Iris pigment epithelial cell (primary cell): ENCODE results near the gene TPSG1.
"Not testable (repeated sequence)": the region's sequence is repeated elsewhere in the genome, so short reads cannot be mapped to it uniquely, and the experiment has no call there.

Source experiments
- DNase-seq: peaks from one replicate; pipeline ENCODE4 v3.0.0-alpha.2; 2011; ENCODE audit warnings: low read depth

TPSG1 gene

DNA sequence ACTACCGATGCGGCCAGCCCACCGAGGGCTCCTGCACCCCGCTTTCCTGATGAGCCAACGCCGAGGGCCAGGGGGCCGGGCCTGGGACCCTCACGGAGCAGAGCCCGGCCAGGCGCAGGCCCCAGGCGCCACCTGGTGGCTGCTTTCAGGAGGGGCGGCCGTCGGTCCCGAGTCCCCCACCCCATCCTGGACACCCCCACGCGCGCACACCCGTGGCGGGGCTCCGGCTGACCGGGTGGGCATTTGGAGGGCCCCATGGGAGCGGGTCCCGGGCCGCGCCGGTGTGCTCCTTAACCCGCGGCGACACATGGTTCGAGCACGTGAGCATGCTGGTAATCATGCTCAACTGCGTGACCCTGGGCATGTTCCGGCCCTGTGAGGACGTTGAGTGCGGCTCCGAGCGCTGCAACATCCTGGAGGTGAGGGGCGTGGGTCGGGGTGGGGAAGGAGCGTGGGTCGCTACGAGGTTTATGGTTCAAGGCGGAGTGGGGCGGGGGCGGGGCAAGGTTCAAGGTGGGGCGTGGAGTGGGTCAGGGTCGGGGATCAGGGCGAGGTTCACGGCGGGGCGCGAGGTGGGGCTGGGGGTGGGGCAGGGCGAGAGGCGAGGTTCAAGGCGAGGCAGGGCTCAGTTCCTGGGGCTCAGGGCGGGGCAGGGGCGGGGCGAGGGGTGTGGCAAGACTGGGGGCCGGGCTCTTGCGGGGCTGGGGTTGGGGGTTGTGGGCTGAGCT, 30.2 kb downstream of the TPSG1 start:
- DNase-seq = no peak

DNA sequence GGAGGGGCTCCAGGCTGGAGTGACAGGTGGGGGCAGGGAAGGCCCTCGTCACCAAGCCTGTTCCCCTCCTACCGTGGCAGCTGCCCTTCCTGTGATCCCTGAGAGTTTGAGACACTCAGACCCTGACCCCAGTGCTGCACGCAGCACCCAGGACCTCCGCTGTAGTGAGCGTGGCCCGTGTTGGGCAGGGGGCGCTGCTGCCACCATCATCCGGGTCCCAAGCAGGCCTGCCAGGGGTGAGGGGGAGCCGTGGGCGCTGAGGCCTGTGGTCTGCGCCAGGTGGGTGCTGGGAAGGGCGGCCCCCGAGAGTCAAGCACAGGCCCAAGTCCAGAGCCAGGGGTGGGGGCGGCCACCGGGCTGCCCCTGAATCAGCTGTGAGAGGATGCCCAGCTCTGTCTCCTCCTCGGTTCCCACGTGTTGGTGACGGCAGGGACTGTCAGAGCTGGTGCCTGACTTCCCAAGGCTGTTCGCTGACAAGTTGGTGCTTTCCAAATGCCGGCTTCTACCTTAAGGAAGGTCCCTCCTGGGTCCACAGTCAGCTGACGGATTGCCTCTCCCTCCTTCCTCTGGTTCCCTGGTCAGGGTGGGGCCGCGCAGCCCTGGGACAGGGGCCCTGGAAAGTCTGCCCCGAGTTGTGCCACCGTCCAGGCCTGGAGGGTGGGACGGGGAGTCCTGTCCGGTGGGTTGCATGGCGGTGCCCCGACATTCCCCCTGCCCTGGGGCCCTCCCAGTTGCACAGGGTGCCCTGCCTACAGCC, 31.1 kb downstream of the TPSG1 start:
- no peak for DNase-seq

DNA sequence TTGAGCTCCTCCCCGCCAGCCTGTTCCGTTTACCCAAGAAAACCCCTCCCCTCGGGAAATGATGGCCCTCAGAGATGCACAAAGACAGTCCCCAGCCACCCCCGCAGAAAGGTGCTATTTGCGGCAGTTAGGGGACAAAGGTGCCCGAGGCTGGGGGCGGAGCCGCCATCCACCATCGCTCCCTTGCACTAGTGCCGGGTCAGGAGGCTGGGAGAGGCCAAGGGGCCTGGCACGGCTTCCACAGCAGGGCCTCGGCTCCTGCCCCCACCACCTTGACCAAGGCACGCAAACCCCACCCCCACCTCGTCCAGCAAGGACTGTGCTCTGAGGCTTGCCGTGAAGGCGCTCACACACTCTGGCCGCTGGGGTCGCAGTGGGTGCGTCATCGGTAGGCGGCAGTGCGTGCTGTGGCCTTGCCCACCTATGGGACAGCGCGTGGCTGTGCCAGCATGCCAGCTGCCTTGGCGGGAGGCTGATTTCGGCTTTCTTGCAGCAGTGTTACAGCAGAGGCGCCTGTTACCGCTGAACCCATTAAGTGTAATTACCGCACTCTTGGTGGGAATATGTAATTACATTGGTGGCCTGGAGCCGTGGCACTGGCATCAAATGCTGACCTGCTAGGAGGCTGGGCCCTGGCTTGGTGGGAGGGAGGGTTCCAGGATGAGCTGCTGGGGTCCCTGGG, 31.8 kb downstream of the TPSG1 start:
- no peak for DNase-seq

DNA sequence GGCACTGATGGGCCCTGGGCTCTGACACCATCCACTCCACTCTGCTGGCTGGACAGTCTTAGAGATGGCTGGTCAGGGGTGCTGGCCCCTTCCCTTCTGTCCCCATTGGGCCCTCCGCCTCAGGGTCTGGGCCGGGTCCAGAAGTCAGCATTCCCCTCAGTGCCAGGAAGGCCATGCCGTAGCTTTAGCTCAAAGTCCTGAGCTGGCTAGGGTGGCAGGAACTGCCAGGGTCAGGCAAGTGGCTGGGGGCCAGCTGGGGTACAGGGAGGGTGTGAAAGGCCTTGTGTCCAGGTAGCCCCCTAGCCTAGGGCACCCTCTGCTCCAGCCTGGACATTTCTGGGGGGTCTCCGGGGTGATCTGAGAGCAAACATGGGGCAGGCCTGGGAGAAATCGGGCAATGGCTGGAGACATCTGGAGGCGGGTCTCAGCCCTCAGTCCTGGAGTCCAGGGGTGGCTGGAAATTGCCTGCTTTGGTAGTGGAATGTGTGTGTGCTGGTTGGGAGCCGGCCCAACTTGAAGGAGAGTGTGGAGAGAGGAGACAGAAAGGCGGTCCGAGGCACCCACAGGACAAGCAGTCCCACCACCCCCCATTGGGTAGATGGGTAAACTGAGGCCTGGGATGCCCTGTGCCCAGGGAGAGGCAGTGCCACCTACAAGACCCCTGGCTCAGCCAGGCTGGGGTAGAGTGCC, 32.5 kb downstream of the TPSG1 start:
- DNase-seq = no peak

DNA sequence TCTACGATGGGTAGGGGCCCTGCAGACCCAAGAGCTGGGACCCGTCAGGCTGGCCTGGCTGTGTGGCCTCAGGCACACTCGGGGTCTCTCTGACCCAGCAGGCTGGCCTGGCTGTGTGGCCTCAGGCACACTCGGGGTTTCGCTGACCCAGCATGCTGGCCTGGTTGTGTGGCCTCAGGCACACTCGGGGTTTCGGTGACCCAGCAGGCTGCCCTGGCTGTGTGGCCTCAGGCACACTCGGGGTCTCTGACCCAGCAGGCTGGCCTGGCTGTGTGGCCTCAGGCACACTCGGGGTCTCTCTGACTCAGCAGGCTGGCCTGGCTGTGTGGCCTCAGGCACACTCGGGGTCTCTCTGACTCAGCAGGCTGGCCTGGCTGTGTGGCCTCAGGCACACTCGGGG, 34.3 kb downstream of the TPSG1 start:
- not testable (repeated sequence) for DNase-seq

DNA sequence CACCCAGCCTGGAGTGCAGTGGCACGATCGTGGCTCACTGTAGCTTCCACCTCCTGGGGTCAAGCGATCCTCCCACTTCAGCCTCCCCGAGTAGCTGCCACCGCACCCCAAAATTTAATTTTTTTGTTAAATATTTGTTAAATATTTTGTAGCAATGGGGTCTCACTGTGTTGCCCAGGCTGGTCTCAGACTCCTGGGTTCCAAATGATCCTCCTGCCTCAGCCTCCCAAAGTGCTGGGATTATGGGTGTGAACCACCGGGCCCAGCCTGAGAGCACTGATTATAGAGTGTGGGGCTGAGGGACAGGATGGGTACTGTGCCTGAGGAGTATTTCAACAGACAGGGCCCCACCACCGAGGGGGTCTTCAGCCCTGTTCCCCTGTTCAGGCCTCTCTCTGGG, 35.6 kb downstream of the TPSG1 start:
- DNase-seq = no peak

DNA sequence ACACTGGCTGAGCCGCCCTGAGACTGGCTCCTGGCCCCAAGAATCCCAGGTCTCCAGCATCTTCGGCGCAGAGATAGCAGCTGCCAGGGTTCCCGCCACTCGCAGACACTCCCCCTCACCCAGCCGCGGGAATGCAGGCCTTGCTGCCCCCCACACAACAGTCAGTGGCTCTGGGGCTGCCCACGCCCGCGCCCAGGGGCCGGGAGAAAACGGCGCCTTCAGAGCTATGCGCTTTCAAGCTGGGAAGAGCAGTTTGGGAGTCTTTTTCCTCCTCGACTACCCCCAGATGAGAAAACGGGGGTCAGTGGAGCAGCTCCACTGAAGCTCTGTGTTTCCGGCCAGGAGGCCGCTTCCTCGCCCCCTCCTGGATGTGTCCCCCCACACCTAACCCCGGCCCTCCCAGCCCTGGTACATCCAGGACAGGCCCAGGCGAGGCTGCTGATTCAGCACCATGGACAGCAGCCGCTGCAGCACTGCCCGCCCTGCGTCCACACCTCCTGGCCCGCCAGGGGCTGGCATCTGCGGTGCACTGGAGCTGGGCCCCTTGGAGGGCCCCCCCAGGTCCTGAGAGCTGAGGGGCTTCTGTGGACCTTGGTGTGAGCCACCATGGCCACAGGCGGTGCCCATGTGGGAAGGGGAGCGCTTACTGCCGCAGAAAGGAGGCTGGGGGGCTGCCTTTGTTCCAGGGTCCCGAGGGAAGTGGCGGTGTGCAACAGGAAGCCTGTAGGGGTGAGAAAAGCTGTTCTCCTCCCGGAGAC, 36.5 kb downstream of the TPSG1 start:
- DNase-seq = peak; percentile 31

DNA sequence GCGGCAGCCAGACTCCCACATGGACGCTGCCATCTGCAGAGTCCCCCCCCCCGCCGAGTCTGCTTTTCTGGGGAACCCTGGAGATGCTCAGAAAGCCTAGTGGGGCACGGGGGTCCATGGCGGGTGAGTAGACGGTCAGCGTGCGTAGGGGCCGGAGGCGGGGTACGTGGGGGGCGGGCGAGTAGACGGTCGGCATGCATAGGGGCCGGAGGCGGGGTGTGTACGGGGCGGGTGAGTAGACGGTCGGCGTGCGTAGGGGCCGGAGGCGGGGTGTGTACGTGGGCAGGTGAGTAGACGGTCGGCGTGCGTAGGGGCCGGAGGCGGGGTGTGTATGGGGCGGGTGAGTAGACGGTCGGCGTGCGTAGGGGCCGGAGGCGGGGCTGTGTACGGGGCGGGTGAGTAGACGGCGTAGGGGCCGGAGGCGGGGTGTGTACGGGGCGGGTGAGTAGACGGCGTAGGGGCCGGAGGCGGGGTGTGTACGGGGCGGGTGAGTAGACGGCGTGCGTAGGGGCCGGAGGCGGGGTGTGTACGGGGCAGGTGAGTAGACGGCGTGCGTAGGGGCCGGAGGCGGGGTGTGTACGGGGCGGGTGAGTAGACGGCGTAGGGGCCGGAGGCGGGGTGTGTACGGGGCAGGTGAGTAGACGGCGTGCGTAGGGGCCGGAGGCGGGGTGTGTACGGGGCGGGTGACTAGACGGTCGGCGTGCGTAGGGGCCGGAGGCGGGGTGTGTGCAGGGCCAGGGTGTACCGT, 39.4 kb downstream of the TPSG1 start:
- DNase-seq = not testable (repeated sequence)

DNA sequence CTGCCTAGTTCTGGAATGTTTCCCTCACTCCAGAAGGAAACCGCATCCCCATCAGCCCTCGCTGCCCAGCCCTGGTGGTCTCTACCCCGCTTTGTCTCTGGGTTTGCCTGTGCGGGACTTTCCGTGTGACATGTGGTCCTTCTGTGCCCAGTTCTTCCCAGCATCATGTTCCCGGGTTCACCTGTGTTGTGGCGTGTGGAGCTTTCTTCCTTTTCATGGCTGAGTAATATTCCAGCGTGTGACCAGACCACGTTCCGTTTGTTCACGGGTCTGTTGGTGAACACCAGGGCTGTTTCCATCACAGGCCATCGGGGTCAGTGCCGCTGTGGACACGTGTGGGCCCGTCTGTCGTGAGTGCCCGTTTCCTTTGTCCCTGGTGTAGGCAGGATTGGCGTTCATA, 40.1 kb downstream of the TPSG1 start:
- no peak for DNase-seq

DNA sequence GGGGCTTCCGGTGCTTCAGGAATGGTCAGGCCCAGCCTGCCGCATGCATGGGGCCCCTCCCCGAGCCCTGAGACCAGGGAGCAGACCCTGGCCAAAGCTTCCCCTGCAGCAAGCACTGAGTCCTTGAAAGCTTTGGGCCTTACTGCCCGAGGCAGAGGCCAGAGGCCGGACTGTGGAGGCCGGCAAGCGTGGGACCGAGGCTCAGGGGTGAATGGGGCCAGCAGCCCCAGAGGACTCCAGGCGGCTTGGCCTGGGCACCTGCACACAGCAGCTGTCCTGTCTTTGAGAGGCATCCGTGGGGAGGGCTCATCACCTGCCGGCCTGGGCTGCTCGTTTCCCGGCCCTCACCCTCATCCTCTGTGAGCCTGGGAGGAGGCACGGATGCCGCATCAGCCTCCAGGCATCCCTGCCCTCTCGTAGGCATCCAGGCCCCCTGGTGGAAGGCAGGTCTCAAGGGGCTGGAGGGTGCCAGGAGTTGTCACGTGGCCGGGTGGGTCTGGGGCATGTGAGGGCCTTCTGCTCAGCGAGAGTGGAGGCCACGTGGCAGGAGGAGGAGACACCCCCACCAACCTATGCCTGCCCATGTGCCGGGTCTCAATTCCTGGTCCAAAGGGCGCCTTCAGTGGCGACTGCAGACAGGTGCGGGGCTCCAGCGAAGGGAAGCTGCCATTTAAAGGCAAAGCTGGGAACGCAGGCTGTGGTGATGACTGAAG, 40.8 kb downstream of the TPSG1 start:
- DNase-seq = no peak

DNA sequence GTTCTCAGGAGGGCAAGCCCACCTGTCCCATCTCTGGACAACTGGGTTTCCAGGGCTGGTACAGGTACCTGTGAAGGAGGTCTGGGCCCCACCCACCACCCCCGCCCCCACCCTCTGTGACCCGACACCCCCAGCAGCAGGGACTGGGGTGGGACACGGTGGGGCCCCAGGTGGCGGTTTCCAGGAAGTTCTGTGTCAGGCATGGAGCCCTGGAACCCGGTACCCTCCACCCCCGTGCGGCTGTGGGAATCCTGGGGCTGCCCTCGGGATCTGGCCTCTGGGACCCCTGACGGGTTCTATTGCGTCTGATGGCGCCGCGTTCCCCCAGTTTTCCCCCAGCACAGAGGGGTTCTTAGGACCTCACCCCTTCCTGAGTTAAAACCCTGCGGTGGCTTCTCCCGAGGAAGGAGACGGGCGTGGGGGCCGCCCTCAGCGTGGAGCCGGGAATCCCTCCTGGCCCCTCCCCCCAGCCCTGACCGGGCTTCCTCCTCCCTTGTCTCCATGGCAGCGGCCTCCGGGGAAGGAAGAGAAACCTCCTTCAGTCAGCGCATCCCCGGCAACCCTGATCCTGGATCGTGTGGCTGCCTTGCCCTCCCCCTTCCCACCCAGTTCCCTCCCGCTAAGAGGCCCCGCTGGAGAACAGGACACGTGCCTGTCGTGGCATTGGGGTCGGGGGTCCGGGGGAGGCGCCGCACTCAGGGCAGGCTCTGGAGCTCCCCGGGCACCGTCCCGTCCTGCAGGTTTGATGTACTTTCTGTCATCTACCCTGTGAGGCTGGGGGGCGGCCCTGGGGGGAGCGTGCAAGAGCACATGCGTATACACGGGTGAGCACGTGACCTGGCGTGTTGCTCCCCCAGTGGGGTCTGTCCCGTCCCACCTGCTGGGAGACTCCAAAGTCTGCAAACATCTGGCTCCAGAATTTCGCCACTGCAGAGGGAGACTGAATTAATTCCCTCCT, 41.8 kb downstream of the TPSG1 start:
- peak; percentile 71 for DNase-seq

DNA sequence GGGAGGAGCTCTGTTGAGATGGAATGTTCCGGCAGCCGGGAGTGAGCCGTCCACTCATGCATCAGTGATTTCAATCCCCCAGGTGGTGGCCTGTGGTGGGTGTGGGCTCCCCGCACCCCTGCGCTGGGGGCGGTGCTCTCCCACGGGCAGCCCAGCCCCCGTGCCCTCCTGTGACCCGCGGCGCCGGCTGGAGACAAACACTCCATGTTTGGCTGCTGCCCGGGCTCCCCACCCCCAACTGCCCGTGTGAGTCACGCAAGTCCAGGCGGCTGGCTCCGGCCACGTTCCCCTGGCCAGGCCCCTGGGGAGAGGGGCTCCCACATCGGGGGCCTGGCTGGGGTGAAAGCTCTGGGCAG, 42.8 kb downstream of the TPSG1 start:
- peak; percentile 89 for DNase-seq

DNA sequence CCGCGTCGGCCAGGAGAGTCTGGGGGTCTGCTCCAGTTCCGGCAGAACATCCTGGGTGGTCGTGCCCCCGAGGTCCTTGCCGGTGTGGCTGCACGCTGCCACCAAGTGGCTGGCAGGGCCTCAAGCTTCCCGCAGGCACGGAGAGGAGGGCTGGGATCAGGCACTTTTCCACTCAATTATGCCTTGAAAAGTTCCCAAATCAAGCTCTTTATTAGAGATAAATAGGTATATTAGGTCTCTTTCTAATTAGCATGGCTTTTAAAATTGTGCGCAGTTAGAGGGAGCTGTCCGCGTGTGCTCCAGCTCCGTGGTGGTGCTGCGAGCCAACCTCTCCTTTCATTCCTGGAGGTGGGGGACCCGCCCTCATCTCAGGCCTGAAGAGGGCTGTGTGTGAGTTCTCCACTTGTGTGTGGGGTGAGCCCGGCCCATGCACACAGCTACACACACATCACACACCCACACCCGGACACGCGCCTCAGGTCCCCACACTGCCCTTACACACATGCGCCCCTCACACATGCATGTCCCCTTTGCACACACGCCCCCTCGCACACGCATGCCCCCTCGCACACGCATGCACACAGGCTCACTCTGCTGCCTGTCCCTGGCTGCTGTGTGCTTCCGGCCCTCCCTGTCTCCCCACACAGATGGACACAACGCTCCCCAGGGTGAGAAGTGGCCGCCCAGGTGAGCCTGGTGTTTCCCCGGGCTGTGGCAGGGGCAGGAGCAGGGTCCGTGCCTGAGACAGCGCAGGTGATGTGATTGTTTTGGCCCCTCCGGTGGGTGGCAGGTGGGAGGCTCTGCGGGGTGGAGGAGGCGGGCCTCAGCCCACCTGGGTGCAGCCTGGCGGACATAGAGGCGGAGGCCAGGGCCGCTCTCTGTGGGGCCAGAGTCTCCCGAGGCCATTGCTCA, 43.4 kb downstream of the TPSG1 start:
- no peak for DNase-seq

DNA sequence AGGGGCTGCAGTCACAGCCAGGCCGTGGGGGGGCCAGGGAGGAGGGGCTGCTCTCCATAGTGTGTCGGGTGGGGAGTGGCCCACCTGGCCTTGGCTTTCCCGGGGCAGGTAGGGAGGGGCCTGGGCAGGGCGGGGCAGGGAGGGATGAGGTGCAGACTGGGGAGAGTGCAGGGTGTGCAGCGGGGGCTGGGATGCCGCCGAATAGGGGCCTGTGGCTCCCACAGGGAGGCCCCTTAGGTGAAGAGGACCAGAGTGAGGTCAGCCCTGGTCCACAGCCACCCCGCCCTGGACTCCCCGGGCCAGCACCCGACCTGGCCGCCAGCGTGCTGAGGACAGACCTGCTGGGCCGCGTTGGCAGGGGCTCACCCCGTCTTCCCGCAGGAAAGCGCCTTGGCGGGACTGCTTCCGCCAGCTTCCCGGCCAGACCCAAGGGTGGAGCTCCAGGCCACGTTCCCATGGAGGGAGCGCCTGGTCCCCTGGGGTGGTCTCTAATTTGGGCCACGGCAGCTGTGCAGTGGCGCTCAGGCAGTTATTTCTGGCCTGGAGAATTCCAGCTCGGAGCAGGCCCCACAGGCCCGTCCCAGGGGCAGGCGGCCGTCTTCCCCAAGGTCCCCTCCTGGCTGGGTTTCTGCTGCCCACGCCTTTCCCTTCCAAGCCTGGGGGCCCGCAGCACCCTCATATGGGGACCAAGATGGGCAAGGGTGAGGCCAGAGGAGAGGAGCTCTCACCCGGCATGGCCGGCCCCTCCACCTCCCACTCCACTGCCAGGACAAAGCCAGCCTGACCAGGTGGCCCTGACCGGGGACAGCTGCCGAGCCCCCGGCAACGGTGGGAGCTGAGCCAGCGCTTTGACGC, 44.3 kb downstream of the TPSG1 start:
- DNase-seq = no peak

DNA sequence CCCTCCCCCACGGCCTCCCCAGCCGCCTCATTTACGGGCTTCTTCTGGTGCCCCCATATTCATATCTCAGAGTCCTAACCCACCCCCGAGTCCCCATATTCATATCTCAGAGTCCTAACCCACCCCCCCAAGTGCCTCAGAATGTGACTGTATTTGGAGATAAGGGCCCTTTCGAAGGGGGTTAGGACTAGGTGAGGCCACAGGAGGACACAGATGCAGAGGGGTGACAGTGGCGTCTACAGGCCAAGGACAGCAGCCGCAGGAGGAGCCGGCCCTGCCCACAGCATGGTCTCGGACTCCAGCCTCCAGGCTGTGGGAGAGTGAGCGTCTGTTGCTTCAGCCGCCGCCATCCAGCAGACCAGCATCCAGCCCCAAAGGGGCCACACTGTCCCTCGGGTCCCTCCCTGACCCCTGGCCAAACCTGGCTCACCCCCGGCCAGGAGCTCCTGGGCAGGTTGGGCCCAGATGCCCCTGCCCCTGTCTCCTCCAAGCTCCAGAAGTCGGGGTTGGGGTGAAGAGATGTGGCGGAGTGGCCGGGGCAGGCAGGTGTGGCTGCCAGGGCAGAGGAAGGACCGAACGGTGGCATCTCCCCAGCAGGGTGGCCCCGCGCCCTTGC, 46.7 kb downstream of the TPSG1 start:
- no peak for DNase-seq

DNA sequence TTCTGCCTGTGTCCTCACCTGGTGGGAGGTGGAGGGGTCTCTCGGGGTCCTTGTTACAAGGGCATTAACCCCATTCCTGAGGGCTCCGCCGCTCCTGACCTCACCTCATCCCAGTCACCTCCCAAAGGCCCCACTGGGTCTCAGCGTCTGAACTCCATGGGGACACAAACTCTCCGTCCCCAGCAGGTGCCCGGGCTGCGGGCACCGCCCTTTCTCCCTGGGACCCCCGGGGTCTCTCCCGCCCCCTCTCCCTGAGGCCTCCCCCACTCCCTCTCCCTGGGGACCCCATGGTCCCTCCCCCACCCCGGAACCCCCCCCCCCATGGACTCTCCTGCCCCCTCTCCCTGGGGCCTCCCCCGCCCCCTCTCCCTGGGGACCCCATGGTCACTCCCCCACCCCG, 47.3 kb downstream of the TPSG1 start:
- no peak for DNase-seq

DNA sequence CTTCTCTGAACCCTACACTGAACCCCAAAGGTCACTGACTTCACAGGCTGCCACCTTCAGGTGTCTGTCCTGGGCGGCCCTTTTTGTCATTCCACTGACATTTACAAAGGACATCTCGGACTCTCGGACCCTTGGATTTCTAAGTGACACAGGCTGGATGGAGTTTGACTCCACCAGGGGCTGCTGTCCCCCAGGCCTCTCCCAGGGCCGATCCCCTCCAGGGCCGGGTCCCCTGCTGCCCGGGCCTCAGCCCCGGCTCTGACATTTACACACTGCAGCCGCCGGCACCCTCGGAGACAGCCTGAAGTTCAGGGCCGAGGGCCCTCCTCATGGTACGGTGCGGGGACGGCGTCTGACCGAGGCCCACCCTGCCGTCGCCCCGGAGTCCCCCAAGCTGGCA, 48.0 kb downstream of the TPSG1 start:
- DNase-seq = no peak
